Measurements from ENCODE around the gene CDC5L. TPM values are rescaled to one million over a fixed set of nuclear protein-coding genes. Genes with fewer than 3 reads are reported as not detected.

CDC5L gene
- total RNA-seq, 1 experiment from 2014 or later, result 43.9 TPM

GRCh38 chr6:44401138-44401537 is 13.6 kb downstream of the CDC5L start:
- Histone ChIP-seq H3K4me1 (ENCODE audit: insufficient read depth, low read length, poor library complexity, severe bottlenecking) (peaks cover 24% of the 10 kb centered on the region), H3K27ac (ENCODE audit: low read depth, low read length, poor library complexity, severe bottlenecking) (no peak overlapping the region), H3K27me3 (replicated peaks; ENCODE audit: insufficient read depth, low read depth, low read length, poor library complexity) (no peaks in the 10 kb centered on the region), H3K36me3 (ENCODE audit: insufficient read depth, low read length, poor library complexity, severe bottlenecking) (peaks cover 83% of the 10 kb centered on the region), H3K4me3 (ENCODE audit: low read depth, low read length, poor library complexity, severe bottlenecking) (no peak overlapping the region), H3K9me3 (ENCODE audit: low read depth, low read length, poor library complexity, severe bottlenecking) (no peaks in the 10 kb centered on the region)
- ChIA-PET CTCF (no interaction called here), POLR2A (ENCODE audit: low non-redundant PET) (no interaction called here)
- intact Hi-C loops (cut with micrococcal nuclease; ENCODE audit: unreplicated experiment), result no loop called here
- TF ChIP-seq EZH2 (IDR thresholded peaks at IDR 0.05; ENCODE audit: borderline replicate concordance, low read depth, low read length, poor library complexity, severe bottlenecking) (no peak), CTCF (conservative IDR thresholded peaks at IDR 0.05; ENCODE audit: low read depth, low read length) (no peak)
- no TSS peak for BruUV-seq (replicated peaks)
- DNase-seq (ENCODE audit: low spot score), result no peak

- Histone ChIP-seq H3K9me3 (ENCODE audit: low read depth, low read length, poor library complexity, severe bottlenecking) (no peaks in the 10 kb centered on the region), H3K27me3 (replicated peaks; ENCODE audit: insufficient read depth, low read depth, low read length, poor library complexity) (no peaks in the 10 kb centered on the region), H3K4me3 (ENCODE audit: low read depth, low read length, poor library complexity, severe bottlenecking) (no peak overlapping the region), H3K27ac (ENCODE audit: low read depth, low read length, poor library complexity, severe bottlenecking) (no peak overlapping the region), H3K36me3 (ENCODE audit: insufficient read depth, low read length, poor library complexity, severe bottlenecking) (peaks cover 82% of the 10 kb centered on the region), H3K4me1 (ENCODE audit: insufficient read depth, low read length, poor library complexity, severe bottlenecking) (peaks cover 14% of the 10 kb centered on the region)
- TF ChIP-seq CTCF (conservative IDR thresholded peaks at IDR 0.05; ENCODE audit: low read depth, low read length) (no peak), EZH2 (IDR thresholded peaks at IDR 0.05; ENCODE audit: borderline replicate concordance, low read depth, low read length, poor library complexity, severe bottlenecking) (no peak)
- DNase-seq (ENCODE audit: low spot score), result no peak
- BruUV-seq (replicated peaks), result no TSS peak
- ChIA-PET CTCF (interaction anchor here (0.7 kb wide), 1 partner anchor 78 kb away, joined by 3 read pairs; no protein-coding TSS in a partner anchor), POLR2A (ENCODE audit: low non-redundant PET) (no interaction called here)
- intact Hi-C loops (cut with micrococcal nuclease; ENCODE audit: unreplicated experiment), result no loop called here
Observed at GRCh38 chr6:44404022-44404714, 16.7 kb downstream of the CDC5L start.

GRCh38 chr6:44404715-44405099 is 17.2 kb downstream of the CDC5L start:
- no peak for TF ChIP-seq EZH2 (IDR thresholded peaks at IDR 0.05; ENCODE audit: borderline replicate concordance, low read depth, low read length, poor library complexity, severe bottlenecking)
- no peak for TF ChIP-seq CTCF (conservative IDR thresholded peaks at IDR 0.05; ENCODE audit: low read depth, low read length)
- no peak for DNase-seq (ENCODE audit: low spot score)
- POLR2A ChIA-PET (ENCODE audit: low non-redundant PET), result no interaction called here
- Histone ChIP-seq H3K27ac (ENCODE audit: low read depth, low read length, poor library complexity, severe bottlenecking) (no peak overlapping the region), H3K36me3 (ENCODE audit: insufficient read depth, low read length, poor library complexity, severe bottlenecking) (peaks cover 84% of the 10 kb centered on the region), H3K9me3 (ENCODE audit: low read depth, low read length, poor library complexity, severe bottlenecking) (no peaks in the 10 kb centered on the region), H3K4me3 (ENCODE audit: low read depth, low read length, poor library complexity, severe bottlenecking) (no peak overlapping the region), H3K4me1 (ENCODE audit: insufficient read depth, low read length, poor library complexity, severe bottlenecking) (peaks cover 14% of the 10 kb centered on the region), H3K27me3 (replicated peaks; ENCODE audit: insufficient read depth, low read depth, low read length, poor library complexity) (no peaks in the 10 kb centered on the region)
- intact Hi-C loops (cut with micrococcal nuclease; ENCODE audit: unreplicated experiment), result no loop called here
- BruUV-seq (replicated peaks), result no TSS peak
- CTCF ChIA-PET, result no interaction called here

Data from A673 (cell line).